ENCODE data around the gene SGK1.

The SGK1 gene

GRCh38 chr6:134177236-134177635, 140.7 kb downstream of the SGK1 start:
- Histone ChIP-seq H3K27ac (ENCODE audit: low read length) (no peak overlapping the region), H3K9ac (ENCODE audit: low read length in 2 of 2) (no peak overlapping the region), H3K9me3 (ENCODE audit: control insufficient read depth in 2 of 2, low read length in 2 of 2) (no peaks in the 10 kb centered on the region), H3K4me3 (ENCODE audit: low read length in 2 of 2) (no peak overlapping the region), H3K27me3 (ENCODE audit: control insufficient read depth in 1 of 2, insufficient read depth in 2 of 2, low read length in 2 of 2) (no peaks in the 10 kb centered on the region), H3K36me3 (ENCODE audit: control insufficient read depth in 2 of 2, insufficient read depth in 2 of 2, low read length in 2 of 2) (peaks cover 0 to 4% of the 10 kb centered on the region in 2 donors), H3K4me1 (ENCODE audit: control insufficient read depth, insufficient read depth, low read length) (peaks cover 19% of the 10 kb centered on the region)

GRCh38 chr6:134176264-134176975, 141.5 kb downstream of the SGK1 start:
- peak overlapping the region; percentile 85 to 87 for H3K4me3 ChIP-seq (ENCODE audit: low read length in 2 of 2)
- no peaks in the 10 kb centered on the region for H3K27me3 ChIP-seq (ENCODE audit: control insufficient read depth in 1 of 2, insufficient read depth in 2 of 2, low read length in 2 of 2)
- peaks cover 19% of the 10 kb centered on the region for H3K4me1 ChIP-seq (ENCODE audit: control insufficient read depth, insufficient read depth, low read length)
- no peaks in the 10 kb centered on the region for H3K9me3 ChIP-seq (ENCODE audit: control insufficient read depth in 2 of 2, low read length in 2 of 2)
- peak overlapping the region; percentile 37 for H3K27ac ChIP-seq (ENCODE audit: low read length)
- H3K9ac ChIP-seq (ENCODE audit: low read length in 2 of 2), result peak overlapping the region; percentile 5 to 71
- peaks cover 0 to 4% of the 10 kb centered on the region in 2 donors for H3K36me3 ChIP-seq (ENCODE audit: control insufficient read depth in 2 of 2, insufficient read depth in 2 of 2, low read length in 2 of 2)

- Histone ChIP-seq H3K27me3 (ENCODE audit: control insufficient read depth in 1 of 2, insufficient read depth in 2 of 2, low read length in 2 of 2) (no peaks in the 10 kb centered on the region), H3K9ac (ENCODE audit: low read length in 2 of 2) (peak overlapping the region; percentile 58 to 71), H3K4me1 (ENCODE audit: control insufficient read depth, insufficient read depth, low read length) (peaks cover 19% of the 10 kb centered on the region), H3K4me3 (ENCODE audit: low read length in 2 of 2) (peak overlapping the region; percentile 85 to 87), H3K27ac (ENCODE audit: low read length) (peak overlapping the region; percentile 69), H3K36me3 (ENCODE audit: control insufficient read depth in 2 of 2, insufficient read depth in 2 of 2, low read length in 2 of 2) (peaks cover under 1 to 4% of the 10 kb centered on the region in 2 donors), H3K9me3 (ENCODE audit: control insufficient read depth in 2 of 2, low read length in 2 of 2) (no peaks in the 10 kb centered on the region)
These were observed 142.2 kb downstream of the SGK1 start for GRCh38 chr6:134175532-134176263.

GRCh38 chr6:134174672-134175531, 143.0 kb downstream of the SGK1 start:
- H3K27ac ChIP-seq (ENCODE audit: low read length), result peak overlapping the region; percentile 69
- peaks cover 19% of the 10 kb centered on the region for H3K4me1 ChIP-seq (ENCODE audit: control insufficient read depth, insufficient read depth, low read length)

GRCh38 chr6:134173936-134174671, 143.8 kb downstream of the SGK1 start:
- Histone ChIP-seq H3K27ac (ENCODE audit: low read length) (peak overlapping the region; percentile 55), H3K4me1 (ENCODE audit: control insufficient read depth, insufficient read depth, low read length) (peaks cover 19% of the 10 kb centered on the region)

More at GRCh38 chr6:134174672-134175531, 143.0 kb downstream of the SGK1 start:
- Histone ChIP-seq H3K4me3 (ENCODE audit: low read length in 2 of 2) (peak overlapping the region; percentile 85 to 87), H3K9ac (ENCODE audit: low read length in 2 of 2) (peak overlapping the region; percentile 71 to 75), H3K9me3 (ENCODE audit: control insufficient read depth in 2 of 2, low read length in 2 of 2) (no peaks in the 10 kb centered on the region), H3K27me3 (ENCODE audit: control insufficient read depth in 1 of 2, insufficient read depth in 2 of 2, low read length in 2 of 2) (no peaks in the 10 kb centered on the region), H3K36me3 (ENCODE audit: control insufficient read depth in 2 of 2, insufficient read depth in 2 of 2, low read length in 2 of 2) (peaks cover 2 to 4% of the 10 kb centered on the region in 2 donors)

GRCh38 chr6:134173366-134173725, 144.6 kb downstream of the SGK1 start:
- H3K9ac ChIP-seq (ENCODE audit: low read length in 2 of 2), result no peak overlapping the region
- H3K36me3 ChIP-seq (ENCODE audit: control insufficient read depth in 2 of 2, insufficient read depth in 2 of 2, low read length in 2 of 2), result peaks cover 4% of the 10 kb centered on the region in 2 donors
- no peaks in the 10 kb centered on the region for H3K27me3 ChIP-seq (ENCODE audit: control insufficient read depth in 1 of 2, insufficient read depth in 2 of 2, low read length in 2 of 2)
- H3K4me1 ChIP-seq (ENCODE audit: control insufficient read depth, insufficient read depth, low read length), result peaks cover 15% of the 10 kb centered on the region
- no peaks in the 10 kb centered on the region for H3K9me3 ChIP-seq (ENCODE audit: control insufficient read depth in 2 of 2, low read length in 2 of 2)
- H3K4me3 ChIP-seq (ENCODE audit: low read length in 2 of 2), result peak overlapping the region in 1 of 2 donors; percentile 3
- no peak overlapping the region for H3K27ac ChIP-seq (ENCODE audit: low read length)

More at GRCh38 chr6:134173936-134174671, 143.8 kb downstream of the SGK1 start:
- peaks cover 2 to 4% of the 10 kb centered on the region in 2 donors for H3K36me3 ChIP-seq (ENCODE audit: control insufficient read depth in 2 of 2, insufficient read depth in 2 of 2, low read length in 2 of 2)
- H3K4me3 ChIP-seq (ENCODE audit: low read length in 2 of 2), result peak overlapping the region; percentile 85 to 87
- no peaks in the 10 kb centered on the region for H3K9me3 ChIP-seq (ENCODE audit: control insufficient read depth in 2 of 2, low read length in 2 of 2)
- no peaks in the 10 kb centered on the region for H3K27me3 ChIP-seq (ENCODE audit: control insufficient read depth in 1 of 2, insufficient read depth in 2 of 2, low read length in 2 of 2)
- H3K9ac ChIP-seq (ENCODE audit: low read length in 2 of 2), result peak overlapping the region; percentile 71 to 75

GRCh38 chr6:134172706-134173365, 145.1 kb downstream of the SGK1 start:
- peak overlapping the region in 1 of 2 donors; percentile 3 for H3K4me3 ChIP-seq (ENCODE audit: low read length in 2 of 2)
- H3K9ac ChIP-seq (ENCODE audit: low read length in 2 of 2), result no peak overlapping the region
- H3K27ac ChIP-seq (ENCODE audit: low read length), result no peak overlapping the region

GRCh38 chr6:134172020-134172705, 145.7 kb downstream of the SGK1 start:
- Histone ChIP-seq H3K27ac (ENCODE audit: low read length) (no peak overlapping the region), H3K9ac (ENCODE audit: low read length in 2 of 2) (no peak overlapping the region), H3K27me3 (ENCODE audit: control insufficient read depth in 1 of 2, insufficient read depth in 2 of 2, low read length in 2 of 2) (no peaks in the 10 kb centered on the region), H3K4me3 (ENCODE audit: low read length in 2 of 2) (no peak overlapping the region), H3K36me3 (ENCODE audit: control insufficient read depth in 2 of 2, insufficient read depth in 2 of 2, low read length in 2 of 2) (peaks cover 4% of the 10 kb centered on the region in 2 donors), H3K9me3 (ENCODE audit: control insufficient read depth in 2 of 2, low read length in 2 of 2) (no peaks in the 10 kb centered on the region), H3K4me1 (ENCODE audit: control insufficient read depth, insufficient read depth, low read length) (peaks cover 15% of the 10 kb centered on the region)

More at GRCh38 chr6:134172706-134173365, 145.1 kb downstream of the SGK1 start:
- Histone ChIP-seq H3K9me3 (ENCODE audit: control insufficient read depth in 2 of 2, low read length in 2 of 2) (no peaks in the 10 kb centered on the region), H3K27me3 (ENCODE audit: control insufficient read depth in 1 of 2, insufficient read depth in 2 of 2, low read length in 2 of 2) (no peaks in the 10 kb centered on the region), H3K4me1 (ENCODE audit: control insufficient read depth, insufficient read depth, low read length) (peaks cover 15% of the 10 kb centered on the region), H3K36me3 (ENCODE audit: control insufficient read depth in 2 of 2, insufficient read depth in 2 of 2, low read length in 2 of 2) (peaks cover 4% of the 10 kb centered on the region in 2 donors)

- Histone ChIP-seq H3K27ac (ENCODE audit: low read length) (no peak overlapping the region), H3K4me1 (ENCODE audit: control insufficient read depth, insufficient read depth, low read length) (peaks cover 12% of the 10 kb centered on the region), H3K9ac (ENCODE audit: low read length in 2 of 2) (no peak overlapping the region)
These were observed 146.4 kb downstream of the SGK1 start for GRCh38 chr6:134171517-134171916.

More at GRCh38 chr6:134171517-134171916, 146.4 kb downstream of the SGK1 start:
- H3K9me3 ChIP-seq (ENCODE audit: control insufficient read depth in 2 of 2, low read length in 2 of 2), result no peaks in the 10 kb centered on the region
- H3K36me3 ChIP-seq (ENCODE audit: control insufficient read depth in 2 of 2, insufficient read depth in 2 of 2, low read length in 2 of 2), result peaks cover 4% of the 10 kb centered on the region in 2 donors
- no peaks in the 10 kb centered on the region for H3K27me3 ChIP-seq (ENCODE audit: control insufficient read depth in 1 of 2, insufficient read depth in 2 of 2, low read length in 2 of 2)
- H3K4me3 ChIP-seq (ENCODE audit: low read length in 2 of 2), result no peak overlapping the region

All from stomach smooth muscle (tissue), 2 donors.